AG09309 (cell line): ENCODE data around the gene GARNL3.

Source experiments
- DNase-seq: peaks from one replicate; pipeline ENCODE4 v3.0.0-alpha.2; 2010; ENCODE audit warnings: low read depth
- H3K4me3 ChIP-seq: 2 replicates; pipeline ENCODE4 v1.5.1; 2011; ENCODE audit warnings: mild to moderate bottlenecking, low read depth, low read length, moderate library complexity; ENCODE audit not compliant: control insufficient read depth
- CTCF ChIP-seq: IDR thresholded peaks from 2 replicates; pipeline ENCODE4 v1.5.1; 2011; ENCODE audit warnings: mild to moderate bottlenecking, low read depth, low read length, inconsistent platforms; ENCODE audit not compliant: insufficient read depth, control insufficient read depth; ENCODE audit errors: missing control alignments

Gene GARNL3

GRCh38 chr9:127390248-127390545, 125.6 kb downstream of the GARNL3 start:
- no peak overlapping the region for H3K4me3 ChIP-seq
- no peak for TF ChIP-seq CTCF

GRCh38 chr9:127390563-127390962, 126.0 kb downstream of the GARNL3 start:
- H3K4me3 ChIP-seq, result no peak overlapping the region
- no peak for DNase-seq
- no peak for TF ChIP-seq CTCF

More at GRCh38 chr9:127390248-127390545, 125.6 kb downstream of the GARNL3 start:
- no peak for DNase-seq

- DNase-seq, result no peak
- no peak overlapping the region for H3K4me3 ChIP-seq
- no peak for TF ChIP-seq CTCF
Observed at GRCh38 chr9:127392166-127392565, 127.6 kb downstream of the GARNL3 start.

GRCh38 chr9:127392976-127393375, 128.4 kb downstream of the GARNL3 start:
- H3K4me3 ChIP-seq, result no peak overlapping the region
- TF ChIP-seq CTCF, result no peak
- DNase-seq, result no peak

GRCh38 chr9:127393645-127394044, 129.1 kb downstream of the GARNL3 start:
- DNase-seq, result no peak
- no peak overlapping the region for H3K4me3 ChIP-seq
- peak; percentile 37 for TF ChIP-seq CTCF

- TF ChIP-seq CTCF, result no peak
- H3K4me3 ChIP-seq, result no peak overlapping the region
- DNase-seq, result no peak
Observed at GRCh38 chr9:127395497-127396252, 131.1 kb downstream of the GARNL3 start.
